Trophoblast cell (in vitro differentiated cells and primary cell): Measurements from ENCODE around the gene TRIM43B.
"Not testable (repeated sequence)": the region's sequence is repeated elsewhere in the genome, so short reads cannot be mapped to it uniquely, and the experiment has no call there.

Experiments used
- DNase-seq, 2 donors: peaks; one replicate each; pipeline ENCODE4 v3.0.0-alpha.2; 2016
- H2AFZ ChIP-seq: 2 replicates; pipeline ENCODE4 v1.6.1; 2013; ENCODE audit warnings: low read length, moderate library complexity, mild to moderate bottlenecking; ENCODE audit not compliant: insufficient read depth, poor library complexity
- H2AK5ac ChIP-seq: 2 replicates; pipeline ENCODE4 v1.6.1; 2013; ENCODE audit warnings: mild to moderate bottlenecking, low read length
- H2BK120ac ChIP-seq: 2 replicates; pipeline ENCODE4 v1.6.1; 2013; ENCODE audit warnings: low read length, mild to moderate bottlenecking, moderate library complexity; ENCODE audit not compliant: insufficient read depth, poor library complexity
- H2BK12ac ChIP-seq: 2 replicates; pipeline ENCODE4 v1.6.1; 2013; ENCODE audit warnings: mild to moderate bottlenecking, low read length, moderate library complexity
- H2BK5ac ChIP-seq: 2 replicates; pipeline ENCODE4 v1.6.1; 2013; ENCODE audit warnings: low read length, low read depth, moderate library complexity, mild to moderate bottlenecking; ENCODE audit not compliant: poor library complexity
- H3K14ac ChIP-seq: 2 replicates; pipeline ENCODE4 v1.6.1; 2013; ENCODE audit warnings: mild to moderate bottlenecking, low read length
- H3K18ac ChIP-seq: 2 replicates; pipeline ENCODE4 v1.6.1; 2013; ENCODE audit warnings: mild to moderate bottlenecking, low read length
- H3K23ac ChIP-seq: 2 replicates; pipeline ENCODE4 v1.6.1; 2013; ENCODE audit warnings: low read length
- H3K27ac ChIP-seq: 2 replicates; pipeline ENCODE4 v1.5.1; 2013; ENCODE audit warnings: low read depth, mild to moderate bottlenecking, inconsistent platforms, low read length, moderate library complexity
- H3K27me3 ChIP-seq: 2 replicates; pipeline ENCODE4 v1.6.1; 2013; ENCODE audit warnings: inconsistent platforms, mild to moderate bottlenecking, low read length, moderate library complexity; ENCODE audit not compliant: insufficient read depth
- H3K36me3 ChIP-seq, 2 experiments: 1 replicate in 1 of 2; 2 replicates in 1 of 2; pipeline ENCODE4 v1.6.1; 2013; ENCODE audit warnings: low read length in 2 of 2, mild to moderate bottlenecking in 2 of 2, moderate library complexity in 1 of 2; ENCODE audit not compliant: insufficient read depth in 2 of 2, control insufficient read depth in 1 of 2
- H3K4ac ChIP-seq: 2 replicates; pipeline ENCODE4 v1.6.1; 2013; ENCODE audit warnings: low read depth, mild to moderate bottlenecking, low read length, moderate library complexity
- H3K4me1 ChIP-seq, 2 experiments: 1 replicate in 1 of 2; 2 replicates in 1 of 2; pipeline ENCODE4 v1.6.1; 2013; ENCODE audit warnings: low read length in 2 of 2, mild to moderate bottlenecking in 2 of 2, moderate library complexity in 1 of 2; ENCODE audit not compliant: insufficient read depth in 2 of 2, control insufficient read depth in 1 of 2
- H3K4me2 ChIP-seq: 2 replicates; pipeline ENCODE4 v1.6.1; 2013; ENCODE audit warnings: inconsistent platforms, mild to moderate bottlenecking, low read length, moderate library complexity
- H3K4me3 ChIP-seq: 2 replicates; pipeline ENCODE4 v1.5.1; 2013; ENCODE audit warnings: mild to moderate bottlenecking, low read depth, low read length, inconsistent platforms
- H3K79me1 ChIP-seq: one replicate; pipeline ENCODE4 v1.6.1; 2013; ENCODE audit warnings: low read length
- H3K79me2 ChIP-seq: 2 replicates; pipeline ENCODE4 v1.6.1; 2013; ENCODE audit warnings: low read length, mild to moderate bottlenecking; ENCODE audit not compliant: control insufficient read depth, insufficient read depth, poor library complexity
- H3K9ac ChIP-seq: 2 replicates; pipeline ENCODE4 v1.6.1; 2013; ENCODE audit warnings: mild to moderate bottlenecking, low read length
- H3K9me3 ChIP-seq: 2 replicates; pipeline ENCODE4 v1.6.1; 2013; ENCODE audit warnings: low read depth, mild to moderate bottlenecking, control low read depth, inconsistent platforms, low read length; ENCODE audit not compliant: insufficient read depth
- H4K12ac ChIP-seq: 2 replicates; pipeline ENCODE4 v1.6.1; 2013; ENCODE audit warnings: low read depth, mild to moderate bottlenecking, low read length, moderate library complexity
- H4K8ac ChIP-seq: 2 replicates; pipeline ENCODE4 v1.6.1; 2013; ENCODE audit warnings: low read depth, mild to moderate bottlenecking, low read length, moderate library complexity
- H4K91ac ChIP-seq: one replicate; pipeline ENCODE4 v1.6.1; 2013; ENCODE audit warnings: low read depth, mild to moderate bottlenecking, low read length, moderate library complexity
- WGBS: extraction: QIAGEN DNeasy Blood & Tissue Kit; methylation state at CpG from one replicate; pipeline ENCODE4 v1.1.7; 2013; ENCODE audit warnings: missing lambda C conversion rate; ENCODE audit not compliant: insufficient read length, insufficient coverage; ENCODE audit errors: extremely low coverage; 5-methylcytosine and 5-hydroxymethylcytosine counted together

The TRIM43B gene

DNA sequence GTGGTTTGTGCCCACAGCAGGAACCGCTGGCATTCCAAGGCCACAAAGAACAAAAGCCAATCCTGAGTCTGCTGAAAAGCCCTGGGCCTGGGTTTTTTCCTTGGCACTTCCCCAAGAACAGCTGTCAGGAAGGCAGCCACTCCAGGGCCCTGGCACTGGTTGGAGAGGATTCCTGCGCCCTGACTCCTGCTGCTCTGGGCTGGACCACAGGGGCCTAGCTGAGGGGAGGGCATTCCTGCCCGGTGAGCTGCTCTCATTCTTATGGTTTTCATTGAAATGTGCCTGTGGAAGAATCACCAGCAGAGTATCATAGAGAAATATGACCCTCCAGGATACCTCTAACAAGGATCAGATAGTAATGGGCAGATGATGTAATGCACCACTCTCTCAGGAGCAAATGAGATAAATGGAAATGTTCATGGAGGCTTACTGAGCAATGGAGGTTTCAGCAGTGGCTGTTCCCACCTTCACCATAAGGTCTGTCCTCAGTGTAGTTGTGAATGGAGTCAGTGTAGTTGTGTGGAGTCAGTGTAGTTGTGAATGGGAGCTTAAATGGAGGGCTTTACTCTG, 50.0 kb downstream of the TRIM43B start:
- H2BK120ac ChIP-seq, H3K4ac ChIP-seq, H2AFZ ChIP-seq, H3K18ac ChIP-seq, H2BK5ac ChIP-seq, H4K91ac ChIP-seq, H3K79me1 ChIP-seq, H3K9ac ChIP-seq, H2AK5ac ChIP-seq, H2BK12ac ChIP-seq, H3K23ac ChIP-seq, H3K79me2 ChIP-seq, H3K27ac ChIP-seq, H3K4me2 ChIP-seq, H3K9me3 ChIP-seq, H3K4me3 ChIP-seq, H3K14ac ChIP-seq, H4K12ac ChIP-seq, H3K27me3 ChIP-seq, H3K4me1 ChIP-seq, H4K8ac ChIP-seq, H3K36me3 ChIP-seq: not testable (repeated sequence)
- WGBS = no CpG with 5 or more reads among the region's 3 CpGs
- peak; percentile 15 to 57 for DNase-seq

DNA sequence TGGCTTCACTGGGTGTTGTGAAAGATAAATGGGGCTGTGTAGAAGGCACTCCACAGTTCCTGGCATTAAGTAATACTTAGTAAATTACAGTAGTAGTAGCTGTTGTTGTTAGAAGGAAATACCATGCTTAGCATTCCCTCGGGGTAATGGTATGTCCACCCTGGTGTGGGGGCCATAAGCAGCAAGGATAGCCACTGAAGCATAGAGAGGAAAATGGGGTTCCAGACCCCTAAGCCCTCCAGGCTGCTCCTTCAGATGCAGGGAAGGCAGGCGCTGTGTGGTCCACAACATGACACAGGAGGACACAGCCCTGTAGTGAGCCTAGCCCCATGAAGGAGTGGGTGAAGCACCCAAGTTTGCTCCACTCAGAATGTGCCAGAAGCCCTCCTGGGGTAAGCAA, 50.6 kb downstream of the TRIM43B start:
- not testable (repeated sequence) for H3K4me1 ChIP-seq, H2BK120ac ChIP-seq, H3K9me3 ChIP-seq, H3K27me3 ChIP-seq, H3K18ac ChIP-seq, H3K79me1 ChIP-seq, H3K79me2 ChIP-seq, H3K23ac ChIP-seq, H3K4ac ChIP-seq, H3K14ac ChIP-seq, H4K91ac ChIP-seq, H2AK5ac ChIP-seq, H2BK12ac ChIP-seq, H3K36me3 ChIP-seq, H3K9ac ChIP-seq, H4K8ac ChIP-seq, H3K4me2 ChIP-seq, DNase-seq, H4K12ac ChIP-seq, H2BK5ac ChIP-seq, H3K27ac ChIP-seq, H2AFZ ChIP-seq, H3K4me3 ChIP-seq
- WGBS = no CpG with 5 or more reads among the region's 2 CpGs

DNA sequence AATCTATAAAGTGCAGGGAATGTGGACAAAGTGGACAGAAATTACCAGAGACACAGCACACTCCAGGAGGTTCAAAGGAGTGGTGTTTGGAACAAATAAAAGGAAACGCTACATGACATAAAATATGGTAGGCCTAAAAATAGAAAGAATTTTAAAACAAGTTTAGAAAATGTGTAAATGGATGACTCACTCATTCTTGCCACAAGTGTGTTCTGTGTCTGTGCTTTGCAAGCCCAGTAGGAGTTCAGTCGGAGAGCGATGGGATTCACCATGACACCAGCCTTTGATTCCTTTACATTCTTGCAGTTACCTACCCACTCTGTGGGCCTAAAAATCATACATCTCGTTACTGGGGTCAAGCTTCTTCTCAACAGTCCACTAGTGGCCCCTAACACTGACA, 51.2 kb downstream of the TRIM43B start:
- not testable (repeated sequence) for H2AFZ ChIP-seq, H3K79me1 ChIP-seq, H3K27me3 ChIP-seq, DNase-seq, H3K4me2 ChIP-seq, H3K4me1 ChIP-seq, H2BK12ac ChIP-seq, H3K18ac ChIP-seq, H3K4ac ChIP-seq, H3K14ac ChIP-seq, H3K4me3 ChIP-seq, H4K91ac ChIP-seq, H4K12ac ChIP-seq, H3K23ac ChIP-seq, H2BK5ac ChIP-seq, H3K27ac ChIP-seq, H3K79me2 ChIP-seq, H3K9ac ChIP-seq, H3K9me3 ChIP-seq, H2BK120ac ChIP-seq, H2AK5ac ChIP-seq, H4K8ac ChIP-seq, H3K36me3 ChIP-seq
- WGBS = no CpG with 5 or more reads among the region's 4 CpGs

DNA sequence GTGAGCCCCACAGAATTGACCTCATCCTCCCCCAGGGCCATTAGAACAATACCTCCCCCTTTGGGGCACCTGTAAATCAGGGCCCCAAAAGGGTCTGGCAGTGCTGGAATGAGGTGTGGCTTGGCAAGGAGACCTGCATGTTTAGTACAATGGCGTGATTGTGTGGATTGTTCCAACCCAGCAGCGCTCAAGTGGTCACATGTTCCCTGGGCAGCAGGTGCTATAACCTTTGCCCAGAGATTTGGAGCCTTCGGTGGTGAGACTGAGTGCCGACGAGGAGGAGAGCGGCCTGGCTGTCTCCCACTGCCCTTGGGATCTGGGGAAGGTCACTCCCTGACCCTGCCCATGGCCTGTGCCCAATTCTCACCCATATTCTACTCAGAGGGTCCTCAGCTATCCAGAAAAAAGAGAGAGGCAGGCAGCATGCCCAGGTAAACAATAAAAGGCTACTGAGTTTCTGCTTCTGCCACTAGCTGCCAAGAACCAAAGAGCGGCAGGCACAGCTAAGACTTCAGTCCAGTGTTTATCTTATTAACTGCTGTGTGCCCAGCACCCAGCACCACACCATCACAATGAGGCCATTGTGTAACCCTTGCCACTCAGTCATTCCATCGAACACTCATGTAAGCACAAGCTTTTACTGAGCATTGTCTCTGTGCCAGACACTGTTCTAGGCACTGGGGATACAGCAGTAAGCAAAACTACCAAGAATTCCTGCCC, 54.6 kb downstream of the TRIM43B start:
- not testable (repeated sequence) for H3K79me1 ChIP-seq, H4K8ac ChIP-seq, H3K18ac ChIP-seq, H4K91ac ChIP-seq, H3K14ac ChIP-seq, H2BK12ac ChIP-seq, H3K27ac ChIP-seq, H3K4me3 ChIP-seq, H2BK120ac ChIP-seq, H2BK5ac ChIP-seq, H3K27me3 ChIP-seq, H3K23ac ChIP-seq, DNase-seq, H3K9me3 ChIP-seq, H3K9ac ChIP-seq, H3K4me1 ChIP-seq, H3K36me3 ChIP-seq, H3K4ac ChIP-seq, H2AFZ ChIP-seq, H3K79me2 ChIP-seq, H3K4me2 ChIP-seq, H2AK5ac ChIP-seq, H4K12ac ChIP-seq
- no CpG with 5 or more reads among the region's 8 CpGs for WGBS
